DMS114 treated with DMSO at 0.1 percent for 48 hours (cell line): Measurements from ENCODE around the gene SMC5.

Experiments
- DNase-seq: peaks from one replicate; lab custom pipeline; 2025; ENCODE audit not compliant: unreplicated experiment; lab: John Stamatoyannopoulos, UW

SMC5 gene

DNA sequence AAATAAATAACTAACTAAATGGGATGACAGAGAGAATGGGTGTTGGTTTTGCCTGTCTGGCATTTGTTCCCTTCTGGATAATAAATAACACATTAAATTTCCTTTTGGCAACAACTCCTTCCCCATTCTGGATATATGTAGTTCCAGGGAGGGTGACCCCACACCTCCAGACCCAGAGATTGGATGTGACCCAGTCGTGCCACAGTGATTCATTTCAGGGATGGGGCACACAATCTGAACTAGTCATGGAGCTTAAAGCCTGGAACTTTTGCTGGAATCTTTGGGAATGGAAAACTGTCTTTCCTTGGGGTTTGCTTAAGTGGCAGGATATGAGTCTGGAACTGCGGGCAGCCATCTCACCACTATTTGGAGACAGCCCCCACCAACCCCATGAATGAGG is 144.4 kb downstream of the SMC5 start:
- DNase-seq: no peak

DNA sequence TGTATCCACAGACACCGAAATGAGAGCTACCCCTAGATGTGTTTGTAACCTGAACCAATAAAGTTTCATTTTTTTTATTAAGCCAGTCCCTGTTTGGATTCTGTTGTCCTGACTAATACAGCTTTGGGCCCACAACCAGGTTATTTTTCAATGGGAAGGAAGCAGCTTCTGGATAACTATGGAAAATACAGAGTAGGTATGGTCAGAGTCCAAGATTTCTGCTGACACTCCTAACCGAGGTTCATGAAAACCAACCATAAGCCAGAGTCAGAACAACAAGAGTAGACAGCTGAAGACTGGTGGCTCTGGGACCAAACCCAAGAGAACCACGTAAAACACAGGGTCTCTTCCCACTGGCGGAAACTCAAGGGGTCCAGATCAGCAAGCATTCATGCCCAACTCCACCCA is 144.8 kb downstream of the SMC5 start:
- no peak for DNase-seq

DNA sequence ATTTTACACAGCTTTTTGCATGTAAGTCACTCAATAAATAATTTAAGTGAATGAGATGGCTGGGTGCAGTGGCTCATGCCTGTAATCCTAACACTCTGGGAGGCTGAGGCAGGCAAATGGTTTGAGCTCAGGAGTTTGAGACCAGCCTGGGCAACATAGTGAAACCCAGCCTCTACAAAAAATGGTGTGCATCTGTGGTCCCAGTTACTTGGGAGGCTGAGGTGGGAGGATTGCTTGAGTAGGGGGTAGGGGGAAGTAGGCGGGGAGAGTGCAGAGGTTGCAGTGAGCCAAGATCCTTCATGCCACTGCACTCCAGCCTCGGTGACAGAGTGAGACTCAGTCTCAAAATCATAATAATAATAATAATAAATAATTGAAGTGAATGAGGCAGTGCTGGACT is 145.5 kb downstream of the SMC5 start:
- no peak for DNase-seq
